Activated naive CD8-positive, alpha-beta T cell treated with anti-CD3 and anti-CD28 coated beads for 36 hours (primary cell): ENCODE measurements around the gene ITPR2. TPM values are rescaled to one million over a fixed set of nuclear protein-coding genes. Genes with fewer than 3 reads are reported as not detected.
"Not testable (repeated sequence)": the region's sequence is repeated elsewhere in the genome, so short reads cannot be mapped to it uniquely, and the experiment has no call there.

Experiments used
- DNase-seq: peaks from one replicate; pipeline ENCODE4 v3.0.0; 2021
- H3K27ac Mint-ChIP-seq: one replicate; pipeline ENCODE4 v1.8.0; 2022; ENCODE audit warnings: mild to moderate bottlenecking, moderate library complexity, mixed read lengths
- H3K27me3 Mint-ChIP-seq: one replicate; pipeline ENCODE4 v1.8.0; 2022; ENCODE audit warnings: mild to moderate bottlenecking, mixed read lengths
- H3K36me3 Mint-ChIP-seq: one replicate; pipeline ENCODE4 v1.8.0; 2021; ENCODE audit warnings: mild to moderate bottlenecking, mixed read lengths
- H3K4me1 Mint-ChIP-seq: one replicate; pipeline ENCODE4 v1.8.0; 2021; ENCODE audit warnings: mixed read lengths
- H3K4me3 Mint-ChIP-seq: one replicate; pipeline ENCODE4 v1.8.0; 2022; ENCODE audit warnings: mild to moderate bottlenecking, moderate library complexity, mixed read lengths
- H3K9me3 Mint-ChIP-seq: one replicate; pipeline ENCODE4 v1.8.0; 2022; ENCODE audit warnings: mixed read lengths
- total RNA-seq, 2 experiments: library from RNA; stranded (reverse); gene quantifications; one replicate each; pipeline ENCODE4 v1.2.3, GENCODE V29; 2021

ITPR2 gene
- total RNA-seq, 2 experiments from 2014 or later = 27.3 TPM

DNA sequence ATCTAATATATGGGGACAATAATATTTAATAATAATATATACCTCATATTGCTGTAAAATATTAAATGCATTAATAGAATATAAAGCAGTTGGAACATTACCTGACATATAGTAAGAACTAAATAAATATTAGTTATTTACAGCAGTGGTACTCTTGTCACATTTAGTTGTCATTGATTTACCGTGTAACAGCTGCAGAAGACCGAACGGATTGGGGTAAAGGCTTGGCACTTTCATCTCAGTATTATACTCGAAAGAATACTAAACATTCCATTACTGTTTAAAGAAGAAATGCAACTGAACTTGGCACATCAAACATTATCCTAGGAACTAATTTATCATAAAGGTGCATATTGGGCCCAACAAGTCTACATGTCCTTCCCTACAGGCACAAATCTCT, 61.1 kb downstream of the ITPR2 start:
- H3K9me3 Mint-ChIP-seq = peaks cover 12% of the 10 kb centered on the region

DNA sequence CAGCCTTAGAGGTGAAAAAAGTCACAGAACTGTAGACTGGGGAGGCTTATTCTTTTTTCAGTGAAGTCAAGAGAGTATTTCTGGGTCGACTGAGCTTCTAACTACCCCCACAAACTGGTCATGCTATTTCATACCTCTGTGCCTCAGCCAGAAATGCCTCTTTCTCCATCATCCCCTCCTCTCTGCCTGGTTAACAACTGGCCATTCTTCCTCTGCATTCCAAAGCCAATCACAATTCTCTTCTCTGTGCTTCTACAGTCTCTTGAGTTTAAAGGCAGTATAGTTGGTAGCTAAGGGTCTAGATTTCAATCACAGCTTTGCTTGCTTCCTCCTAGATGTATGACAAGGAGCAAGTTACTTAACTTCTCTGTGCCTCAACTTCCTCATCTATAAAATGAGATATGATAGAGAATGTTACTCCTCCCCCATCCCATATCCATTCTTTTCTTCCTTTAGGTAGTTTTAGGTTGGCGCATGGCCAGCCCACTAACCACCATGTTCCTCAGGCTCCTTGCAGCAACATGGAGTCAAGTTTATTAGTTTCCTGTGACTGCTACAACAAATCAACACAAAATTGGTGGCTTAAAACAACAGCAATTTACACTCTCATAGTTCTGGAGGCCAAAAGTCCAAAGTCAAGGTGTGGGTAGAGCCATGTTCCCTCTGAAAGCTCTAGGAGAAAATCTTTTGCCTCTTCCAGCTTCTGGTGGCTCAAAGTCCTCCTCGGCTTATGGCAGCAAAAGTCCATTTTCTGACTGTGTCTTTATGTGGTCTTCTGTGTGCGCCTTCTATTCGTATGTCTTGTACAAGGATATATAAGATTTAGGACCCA, 62.5 kb downstream of the ITPR2 start:
- no peak for DNase-seq
- no peak overlapping the region for H3K27ac Mint-ChIP-seq
- no peak overlapping the region for H3K4me3 Mint-ChIP-seq
- H3K27me3 Mint-ChIP-seq = no peaks in the 10 kb centered on the region
- peaks cover 27% of the 10 kb centered on the region for H3K4me1 Mint-ChIP-seq
- peaks cover 9% of the 10 kb centered on the region for H3K9me3 Mint-ChIP-seq
- peaks cover 56% of the 10 kb centered on the region for H3K36me3 Mint-ChIP-seq

More for the DNA sequence above, 61.1 kb downstream of the ITPR2 start:
- Mint-ChIP-seq H3K27me3 (no peaks in the 10 kb centered on the region), H3K27ac (no peak overlapping the region), H3K4me1 (peaks cover 27% of the 10 kb centered on the region), H3K4me3 (no peak overlapping the region), H3K36me3 (peaks cover 61% of the 10 kb centered on the region)
- no peak for DNase-seq

DNA sequence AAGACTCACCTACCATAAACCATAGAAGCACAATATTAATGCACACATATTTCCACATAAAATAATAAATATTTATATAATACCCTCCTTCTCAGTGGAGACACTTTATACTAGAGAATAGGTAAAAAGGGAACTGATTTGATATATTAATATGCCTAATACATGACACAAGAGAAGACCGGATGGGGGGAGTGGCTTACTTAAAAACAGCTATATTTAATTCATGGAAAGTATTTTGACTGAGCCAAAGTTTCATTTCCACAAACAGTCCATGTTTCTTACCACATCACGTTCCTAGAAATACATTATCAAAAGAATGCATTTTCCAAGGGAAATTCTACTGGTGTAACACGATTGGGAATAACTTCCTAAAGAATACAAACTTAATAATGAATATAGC, 63.4 kb downstream of the ITPR2 start:
- peaks cover 51% of the 10 kb centered on the region for H3K36me3 Mint-ChIP-seq

DNA sequence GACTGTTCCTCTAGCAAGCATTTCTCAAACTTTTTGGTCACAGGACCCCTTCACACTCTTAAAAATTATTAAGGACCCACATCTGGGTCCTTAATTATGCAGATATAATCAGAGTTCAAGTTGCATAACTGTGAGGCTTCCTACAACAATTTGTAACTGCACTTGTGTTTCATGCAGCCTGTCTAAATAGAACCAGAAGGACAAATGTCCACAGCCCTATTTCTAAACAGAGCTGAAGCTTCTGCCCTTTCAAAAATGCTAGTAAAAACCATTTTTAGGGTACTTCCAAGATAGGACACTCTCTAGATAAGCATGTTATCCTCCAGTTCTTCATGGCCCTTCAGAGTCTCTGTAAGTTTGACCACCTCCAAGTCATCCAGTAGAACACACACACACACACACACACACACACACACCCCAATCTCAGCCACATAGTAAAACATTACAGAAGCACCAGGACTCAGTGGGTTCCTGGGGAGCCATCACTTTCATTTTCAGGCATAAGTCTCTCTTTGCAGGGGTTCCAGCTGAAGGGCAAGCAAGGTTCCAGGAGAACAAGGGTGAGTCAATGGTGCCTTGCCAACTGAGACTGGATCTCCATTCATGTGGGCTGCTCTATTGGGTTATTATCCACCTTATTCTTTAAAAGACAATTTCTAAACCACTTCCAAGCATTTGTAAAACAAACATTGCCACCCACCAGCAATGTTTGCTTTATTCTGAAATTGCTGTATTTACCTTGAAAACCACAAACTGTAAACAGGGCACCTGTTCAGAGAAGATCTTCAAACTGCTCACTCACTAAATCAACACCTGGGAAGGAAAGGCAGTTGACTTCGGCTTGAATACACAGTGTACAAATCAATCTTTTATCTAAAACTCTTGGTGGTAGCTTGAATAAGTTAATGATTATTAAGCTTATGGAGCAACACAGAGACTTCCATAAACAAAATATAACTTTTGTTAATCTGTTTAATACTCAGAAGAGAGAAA, 64.1 kb downstream of the ITPR2 start:
- peak overlapping the region; percentile 28 for H3K27ac Mint-ChIP-seq
- H3K36me3 Mint-ChIP-seq = peaks cover 54% of the 10 kb centered on the region
- peaks cover 9% of the 10 kb centered on the region for H3K9me3 Mint-ChIP-seq
- peaks cover 25% of the 10 kb centered on the region for H3K4me1 Mint-ChIP-seq
- peak; percentile 14 for DNase-seq
- no peak overlapping the region for H3K4me3 Mint-ChIP-seq
- H3K27me3 Mint-ChIP-seq = no peaks in the 10 kb centered on the region

More for the DNA sequence above, 63.4 kb downstream of the ITPR2 start:
- H3K9me3 Mint-ChIP-seq = peaks cover 6% of the 10 kb centered on the region
- H3K4me1 Mint-ChIP-seq = peaks cover 26% of the 10 kb centered on the region
- H3K4me3 Mint-ChIP-seq = no peak overlapping the region
- no peaks in the 10 kb centered on the region for H3K27me3 Mint-ChIP-seq
- no peak overlapping the region for H3K27ac Mint-ChIP-seq
- no peak for DNase-seq

DNA sequence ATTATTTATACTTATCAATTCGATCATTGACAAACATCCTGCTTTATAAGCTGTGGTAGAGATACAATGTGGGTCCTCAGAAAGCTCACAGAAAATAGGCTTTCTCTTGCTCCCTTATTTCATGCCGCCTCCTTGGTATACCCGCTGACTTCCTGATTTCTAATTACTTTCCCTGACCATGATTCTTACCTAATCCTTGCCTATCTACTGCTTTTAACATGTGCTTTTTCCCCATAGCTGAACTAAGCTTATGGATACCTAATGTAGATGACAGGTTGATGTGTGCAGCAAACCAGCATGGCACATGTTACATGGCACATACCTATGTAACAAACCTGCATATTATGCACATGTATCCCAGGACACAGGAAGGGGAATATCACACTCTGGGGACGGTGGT, 65.1 kb downstream of the ITPR2 start:
- no peaks in the 10 kb centered on the region for H3K27me3 Mint-ChIP-seq
- peaks cover 23% of the 10 kb centered on the region for H3K4me1 Mint-ChIP-seq
- peaks cover 53% of the 10 kb centered on the region for H3K36me3 Mint-ChIP-seq
- H3K27ac Mint-ChIP-seq = no peak overlapping the region
- peaks cover 12% of the 10 kb centered on the region for H3K9me3 Mint-ChIP-seq
- H3K4me3 Mint-ChIP-seq = no peak overlapping the region
- DNase-seq = no peak

DNA sequence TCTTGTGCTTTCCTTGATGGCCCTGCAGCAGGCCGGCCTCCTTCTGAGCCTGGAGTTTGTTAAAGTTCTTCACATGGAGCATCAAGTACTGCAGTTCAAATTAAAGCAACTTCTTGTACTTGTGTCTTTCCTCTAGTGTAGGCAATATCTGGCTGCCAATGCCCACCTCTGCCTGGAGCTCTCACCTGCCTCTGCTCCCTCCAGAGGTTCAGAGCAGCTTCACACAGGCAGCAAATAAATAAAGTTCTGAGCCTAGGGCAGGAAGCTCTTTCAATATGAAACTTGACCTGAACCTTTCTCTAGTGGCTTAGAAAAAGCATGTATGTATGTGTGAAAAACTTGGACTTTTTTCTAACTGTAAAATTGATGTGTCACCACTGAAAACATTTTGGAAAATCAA, 65.9 kb downstream of the ITPR2 start:
- Mint-ChIP-seq H3K4me3 (no peak overlapping the region), H3K36me3 (peaks cover 52% of the 10 kb centered on the region), H3K27me3 (no peaks in the 10 kb centered on the region), H3K9me3 (peaks cover 14% of the 10 kb centered on the region), H3K4me1 (peaks cover 23% of the 10 kb centered on the region), H3K27ac (no peak overlapping the region)
- DNase-seq = no peak

DNA sequence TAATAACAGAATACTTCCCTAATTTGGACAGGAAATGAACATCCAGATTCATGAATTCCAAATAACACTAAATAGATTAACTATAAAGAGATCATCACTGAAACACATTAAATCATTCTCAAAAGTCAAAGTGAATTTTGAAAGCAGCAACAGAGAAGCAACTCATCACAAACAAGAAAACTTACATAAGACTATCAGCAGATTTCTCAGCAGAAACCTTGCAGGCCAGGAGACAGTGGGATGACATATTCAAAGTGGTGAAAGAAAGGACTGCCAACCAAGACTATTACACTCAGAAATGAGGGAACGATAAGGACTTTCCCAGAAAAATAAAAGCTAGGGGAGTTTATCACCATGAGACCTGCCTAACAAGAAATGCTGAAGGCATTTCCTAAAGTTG, 70.8 kb downstream of the ITPR2 start:
- no peaks in the 10 kb centered on the region for H3K27me3 Mint-ChIP-seq
- peaks cover 11% of the 10 kb centered on the region for H3K4me1 Mint-ChIP-seq
- H3K9me3 Mint-ChIP-seq = peaks cover 36% of the 10 kb centered on the region
- peaks cover 57% of the 10 kb centered on the region for H3K36me3 Mint-ChIP-seq
- no peak for DNase-seq
- no peak overlapping the region for H3K4me3 Mint-ChIP-seq
- no peak overlapping the region for H3K27ac Mint-ChIP-seq

DNA sequence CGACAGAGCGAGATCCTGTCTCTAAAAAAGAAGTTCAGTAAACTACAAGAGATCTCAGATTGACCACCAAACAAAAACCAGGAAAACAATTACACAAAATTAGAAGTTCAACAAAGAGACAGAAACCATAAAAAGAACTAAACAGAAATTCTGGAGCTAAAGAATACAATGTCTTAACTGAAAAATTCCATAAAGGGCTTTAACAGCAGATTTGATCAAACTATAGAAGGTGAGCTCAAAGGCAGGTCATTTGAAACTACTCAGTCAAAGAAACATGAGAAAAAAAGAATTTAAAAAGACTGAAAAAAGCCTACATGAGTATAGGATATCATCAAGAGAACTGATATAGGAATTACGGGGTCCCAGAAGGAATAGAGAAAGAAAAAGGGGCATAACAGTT, 71.2 kb downstream of the ITPR2 start:
- H3K9me3 Mint-ChIP-seq = peaks cover 37% of the 10 kb centered on the region
- H3K4me3 Mint-ChIP-seq = no peak overlapping the region
- H3K27ac Mint-ChIP-seq = no peak overlapping the region
- H3K4me1 Mint-ChIP-seq = peaks cover 8% of the 10 kb centered on the region
- no peak for DNase-seq
- no peaks in the 10 kb centered on the region for H3K27me3 Mint-ChIP-seq
- H3K36me3 Mint-ChIP-seq = peaks cover 53% of the 10 kb centered on the region

DNA sequence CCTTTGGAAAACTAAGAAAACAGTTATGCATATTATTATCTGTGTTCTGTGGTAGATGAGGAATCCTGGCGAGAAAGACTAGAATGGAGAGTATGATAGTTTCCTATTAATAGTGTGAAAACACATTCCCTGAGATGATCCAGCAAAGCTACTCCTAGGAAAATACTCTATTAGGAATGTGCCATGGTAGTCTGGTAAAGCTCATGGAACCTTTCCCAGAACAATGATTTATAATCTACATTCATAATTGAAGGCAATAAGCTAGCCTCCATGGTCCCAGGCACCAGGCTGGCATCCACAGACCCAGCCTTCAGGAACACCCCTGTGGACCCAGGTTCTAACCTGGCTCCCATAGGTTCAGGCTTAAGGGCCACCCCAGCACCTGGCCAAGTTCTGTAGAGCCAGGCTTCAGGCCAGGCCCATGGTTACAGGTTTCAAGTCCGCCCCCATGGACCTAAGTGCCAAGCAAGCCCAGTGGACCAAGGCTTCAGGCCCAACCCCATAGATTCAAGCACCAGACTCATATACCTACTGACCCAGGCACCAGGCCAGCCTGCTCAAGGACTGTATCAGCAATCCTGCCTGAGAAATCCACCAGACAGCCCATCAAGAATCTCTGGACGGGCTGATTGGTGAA, 72.2 kb downstream of the ITPR2 start:
- Mint-ChIP-seq H3K4me3 (no peak overlapping the region), H3K36me3 (peaks cover 57% of the 10 kb centered on the region), H3K27ac (no peak overlapping the region), H3K4me1 (peaks cover 8% of the 10 kb centered on the region), H3K27me3 (no peaks in the 10 kb centered on the region), H3K9me3 (peaks cover 39% of the 10 kb centered on the region)
- no peak for DNase-seq

DNA sequence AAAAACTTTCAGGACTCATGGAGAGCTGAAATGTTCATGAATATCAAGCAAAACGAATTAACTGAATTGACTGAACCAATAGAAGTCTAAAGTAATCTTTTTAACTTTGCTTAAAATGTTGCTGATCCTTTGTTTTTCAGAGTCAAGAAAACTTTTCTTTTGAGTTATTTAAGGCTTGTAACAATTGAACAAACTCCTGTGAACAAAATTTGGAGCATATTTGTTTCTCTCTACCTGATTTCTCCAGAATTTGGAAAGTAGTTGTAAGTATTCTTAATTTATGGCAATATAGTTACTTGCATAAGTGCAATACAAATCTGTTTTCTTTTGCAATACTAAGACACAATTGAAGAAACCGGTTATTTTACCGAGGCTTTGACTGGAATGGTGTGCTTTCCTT, 77.6 kb downstream of the ITPR2 start:
- DNase-seq, H3K27ac Mint-ChIP-seq, H3K27me3 Mint-ChIP-seq, H3K4me3 Mint-ChIP-seq: not testable (repeated sequence)
- H3K36me3 Mint-ChIP-seq = peaks cover 51% of the 10 kb centered on the region
- peaks cover 26% of the 10 kb centered on the region for H3K9me3 Mint-ChIP-seq
- H3K4me1 Mint-ChIP-seq = peaks cover 22% of the 10 kb centered on the region

DNA sequence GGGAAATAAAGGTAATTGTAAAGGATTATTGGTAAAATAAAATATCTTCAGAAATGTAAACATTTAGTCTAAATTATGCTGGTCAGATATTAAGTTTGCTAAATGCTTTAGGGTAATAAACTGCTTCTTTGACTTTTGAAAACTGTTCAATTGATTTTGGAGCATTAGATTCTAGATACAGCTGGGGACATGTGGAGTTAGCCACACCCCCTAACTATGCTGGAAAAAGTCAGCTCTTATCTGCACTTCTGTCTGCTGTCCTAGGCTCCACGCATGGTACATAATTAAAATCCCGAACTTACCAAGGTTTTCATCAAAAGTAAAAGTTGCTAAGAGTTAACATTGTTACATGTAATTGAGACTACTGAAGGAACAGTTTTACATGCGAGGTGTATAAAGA, 78.8 kb downstream of the ITPR2 start:
- Mint-ChIP-seq H3K9me3 (peaks cover 21% of the 10 kb centered on the region), H3K4me1 (peaks cover 28% of the 10 kb centered on the region), H3K4me3 (no peak overlapping the region), H3K27ac (no peak overlapping the region), H3K27me3 (no peaks in the 10 kb centered on the region), H3K36me3 (peaks cover 48% of the 10 kb centered on the region)
- no peak for DNase-seq

DNA sequence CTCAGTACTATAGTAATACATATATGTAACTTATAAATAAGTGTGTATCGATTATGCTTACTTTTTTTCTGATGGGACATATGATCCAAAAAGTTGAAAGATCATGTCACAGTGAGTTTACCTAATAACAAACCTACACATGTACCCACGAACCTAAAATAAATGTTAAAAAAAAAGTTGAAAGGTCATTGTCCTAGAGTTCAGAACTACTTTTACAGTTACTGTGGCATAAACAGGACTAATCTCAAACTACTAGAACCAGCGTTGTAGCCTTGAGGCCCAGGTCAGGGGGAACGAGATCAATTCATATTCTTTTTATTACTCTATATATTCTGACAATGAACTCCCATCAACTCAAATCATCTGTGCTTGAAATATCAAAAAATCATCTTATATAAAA, 81.8 kb downstream of the ITPR2 start:
- Mint-ChIP-seq H3K9me3 (peaks cover 10% of the 10 kb centered on the region), H3K4me1 (peaks cover 57% of the 10 kb centered on the region), H3K36me3 (peaks cover 42% of the 10 kb centered on the region), H3K27me3 (no peaks in the 10 kb centered on the region), H3K4me3 (no peak overlapping the region), H3K27ac (peak overlapping the region; percentile 94)
- DNase-seq = no peak

DNA sequence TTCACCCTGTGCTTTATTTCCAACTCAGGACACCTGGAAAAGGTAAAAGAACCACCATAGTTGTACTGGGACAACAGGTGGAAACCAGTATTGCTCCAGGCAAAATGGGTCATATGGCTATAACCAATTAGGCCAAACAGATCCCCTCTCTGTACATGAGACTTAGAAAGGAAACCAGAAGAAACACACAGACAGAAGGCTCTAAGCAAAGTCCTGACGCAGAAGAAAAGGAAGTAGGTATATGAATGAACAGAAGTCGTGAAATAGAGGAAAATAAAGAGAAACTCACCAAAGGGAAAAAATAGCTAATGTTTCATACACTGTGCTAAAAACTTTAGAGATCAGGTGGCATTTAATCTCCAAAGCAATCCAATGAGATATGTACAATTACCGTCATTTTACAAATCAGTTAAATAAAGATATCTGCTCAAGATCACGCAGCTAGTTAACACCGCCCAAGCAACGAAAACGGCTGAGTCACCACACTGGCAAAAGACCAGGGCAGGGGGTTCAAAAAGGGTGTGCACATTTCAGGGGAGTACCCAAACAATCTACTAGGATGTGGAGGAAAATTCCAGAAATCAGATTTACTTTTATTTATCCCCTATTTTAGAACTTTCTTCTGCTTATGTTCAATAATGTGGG, 82.3 kb downstream of the ITPR2 start:
- Mint-ChIP-seq H3K4me3 (no peak overlapping the region), H3K4me1 (peaks cover 61% of the 10 kb centered on the region), H3K27me3 (no peaks in the 10 kb centered on the region), H3K9me3 (peaks cover 9% of the 10 kb centered on the region), H3K36me3 (peaks cover 39% of the 10 kb centered on the region), H3K27ac (peak overlapping the region; percentile 94)
- DNase-seq = no peak

DNA sequence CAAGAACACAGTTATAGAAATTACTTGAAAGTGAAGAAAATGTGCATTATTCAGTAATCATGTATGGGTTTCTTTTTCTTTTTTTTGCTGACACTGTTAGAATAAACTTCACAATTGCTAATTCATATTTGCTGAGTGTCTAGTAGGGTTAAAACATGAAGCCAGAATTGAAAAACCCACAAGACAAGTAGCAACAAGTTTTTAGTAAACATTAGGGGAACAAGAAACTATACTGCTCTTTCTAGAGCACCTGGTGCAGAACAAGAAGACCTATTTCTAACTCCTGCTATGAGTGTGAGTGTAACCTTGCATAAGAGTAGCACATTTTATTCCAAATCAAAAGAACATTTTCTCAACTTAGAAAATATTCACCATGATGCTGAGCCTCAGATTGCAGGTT, 83.2 kb downstream of the ITPR2 start:
- Mint-ChIP-seq H3K4me3 (peak overlapping the region; percentile 23), H3K27ac (peak overlapping the region; percentile 94), H3K36me3 (peaks cover 36% of the 10 kb centered on the region), H3K9me3 (peaks cover 9% of the 10 kb centered on the region), H3K27me3 (no peaks in the 10 kb centered on the region), H3K4me1 (peaks cover 70% of the 10 kb centered on the region)
- DNase-seq = no peak
